AG08395 (cell line): Measurements from ENCODE around the gene VKORC1L1.
"Not testable (repeated sequence)": the region's sequence is repeated elsewhere in the genome, so short reads cannot be mapped to it uniquely, and the experiment has no call there.

ENCODE experiments used
- DNase-seq: peaks from one replicate; pipeline ENCODE4 v3.0.0; 2012; ENCODE audit warnings: mixed read lengths, low spot score

Gene VKORC1L1

DNA sequence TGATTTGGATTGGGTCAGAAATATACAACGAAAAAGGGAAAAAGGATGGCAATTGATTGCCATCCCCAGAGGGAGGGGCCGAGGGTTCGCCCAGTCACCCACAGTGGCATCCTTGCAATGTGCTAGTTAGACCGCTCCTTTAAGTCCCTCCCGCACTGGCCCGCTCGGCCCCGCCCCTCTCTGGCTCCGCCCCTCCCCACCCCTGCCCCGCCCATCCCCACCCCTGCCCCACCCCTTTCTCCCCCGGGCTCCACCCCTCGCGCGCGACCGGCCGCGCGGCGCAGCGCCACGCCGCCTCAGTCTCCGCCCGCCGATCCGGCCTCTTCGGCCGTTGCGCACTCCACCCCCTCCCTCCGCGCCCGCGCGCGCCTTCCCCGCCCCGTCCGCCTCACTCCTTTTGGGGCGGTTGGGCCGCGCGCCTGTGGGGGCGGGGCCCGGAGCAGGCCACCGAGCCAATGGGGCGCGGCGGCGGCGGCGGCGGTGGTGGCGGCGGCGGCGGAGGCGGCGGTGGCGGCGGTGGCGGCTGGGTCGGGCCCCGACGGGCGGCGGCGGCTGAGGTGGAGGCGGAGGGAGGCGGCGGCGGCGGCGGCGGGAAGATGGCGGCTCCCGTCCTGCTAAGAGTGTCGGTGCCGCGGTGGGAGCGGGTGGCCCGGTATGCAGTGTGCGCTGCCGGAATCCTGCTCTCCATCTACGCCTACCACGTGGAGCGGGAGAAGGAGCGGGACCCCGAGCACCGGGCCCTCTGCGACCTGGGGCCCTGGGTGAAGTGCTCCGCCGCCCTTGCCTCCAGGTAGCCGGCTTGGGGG lies at the start of gene VKORC1L1:
Gene VKORC1L1, plus strand, starts transcription at position 299 of the 806 bp plus-strand sequence. Its CDS starts 298 bp downstream, at position 597.
- DNase-seq: peak; percentile 92

DNA sequence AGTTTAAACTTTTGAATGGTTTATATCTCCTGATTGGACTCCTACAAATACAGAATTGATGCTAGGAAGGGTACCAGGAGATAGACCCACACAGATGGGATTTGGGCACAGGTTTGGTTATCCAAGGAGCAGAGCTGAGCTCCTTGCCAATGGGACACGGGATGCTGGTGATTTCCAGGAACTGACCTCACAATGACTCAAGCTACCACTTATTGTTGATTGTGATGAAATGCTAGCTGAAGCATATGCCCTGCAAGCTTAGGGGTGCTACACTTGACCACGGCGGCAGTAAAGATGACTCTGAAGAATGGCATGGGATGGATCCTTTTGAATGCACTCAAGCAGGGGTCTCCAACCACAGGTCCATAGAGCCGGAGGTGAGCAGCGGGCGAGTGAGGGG lies 45.5 kb upstream of the VKORC1L1 start:
- no peak for DNase-seq

DNA sequence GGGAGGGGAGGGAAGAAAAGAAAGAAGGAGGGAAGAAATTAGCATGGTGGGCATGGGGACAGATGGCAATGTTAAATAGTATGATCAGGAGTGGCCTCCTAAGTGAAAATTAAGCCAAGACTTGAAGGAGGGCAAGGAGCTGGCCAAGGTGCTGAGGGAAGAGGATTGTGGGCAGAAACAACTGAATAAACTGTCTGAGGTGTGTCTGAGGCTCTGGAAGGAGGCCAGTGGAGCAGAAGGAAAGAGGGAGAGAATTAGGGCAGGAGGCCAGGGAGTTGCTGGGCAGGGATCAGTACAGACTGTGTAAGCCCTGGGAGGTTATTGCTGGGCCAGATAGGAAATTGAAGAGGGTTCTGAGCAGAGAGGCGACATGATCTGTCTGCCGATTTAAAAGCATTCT lies 40.6 kb upstream of the VKORC1L1 start:
- DNase-seq: peak; percentile 11

DNA sequence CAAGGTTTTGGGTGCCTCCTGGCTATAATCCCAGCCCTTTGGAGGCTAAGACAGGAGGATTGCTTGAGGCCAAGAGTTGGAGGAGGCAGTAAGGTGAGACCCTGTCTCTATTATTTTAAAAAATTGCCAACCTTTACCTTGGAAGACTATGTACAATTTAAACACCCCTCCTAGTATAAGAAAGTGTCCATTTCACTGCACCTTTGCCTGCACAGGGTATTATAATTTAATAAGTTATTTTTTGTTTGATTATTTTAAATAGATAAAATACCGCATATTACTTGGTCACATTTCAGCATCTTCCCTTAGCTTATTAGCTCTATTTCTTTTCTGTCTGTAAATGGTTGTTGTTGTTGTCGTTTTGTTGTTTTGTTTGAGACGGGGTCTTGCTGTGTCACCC lies 36.2 kb upstream of the VKORC1L1 start:
- DNase-seq: not testable (repeated sequence)

DNA sequence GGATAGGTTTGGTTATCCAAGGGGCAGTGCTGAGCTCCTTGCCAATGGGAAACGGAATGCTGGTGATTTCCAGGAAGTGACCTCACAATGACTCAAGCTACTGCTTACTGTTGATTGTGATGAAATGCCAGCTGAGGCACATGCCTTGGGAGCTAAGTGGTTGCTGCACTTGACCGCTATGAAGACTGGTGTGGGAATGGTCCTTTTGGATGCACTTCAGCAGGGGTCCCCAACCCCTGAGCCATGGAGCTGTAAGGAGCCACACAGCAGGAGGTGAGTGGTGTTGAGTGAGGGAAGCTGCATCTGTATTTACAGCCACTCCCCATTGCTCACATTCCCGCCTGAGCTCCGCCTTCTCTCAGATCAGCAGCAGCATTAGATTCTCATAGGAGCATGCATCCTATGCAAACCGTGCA lies 35.3 kb upstream of the VKORC1L1 start:
- not testable (repeated sequence) for DNase-seq

DNA sequence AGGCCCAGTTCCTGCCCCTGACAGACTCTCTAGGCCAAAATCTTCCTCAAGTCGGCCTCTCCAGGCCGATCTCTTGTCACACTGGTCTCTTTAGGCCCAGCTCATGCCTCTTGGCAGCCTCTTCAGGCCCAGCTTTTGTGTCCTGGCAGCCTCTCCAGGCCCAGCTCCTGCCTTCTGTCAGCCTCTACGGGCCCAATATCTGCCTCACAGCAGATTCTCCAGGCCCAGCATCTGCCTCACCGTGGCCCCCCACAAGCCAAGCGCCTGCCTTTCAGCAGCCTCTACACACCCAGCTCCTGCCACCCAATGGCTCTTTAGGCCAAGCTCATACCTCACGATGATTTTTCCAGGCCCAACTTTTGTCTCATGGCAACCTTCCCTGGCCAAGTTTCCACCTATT lies 33.0 kb upstream of the VKORC1L1 start:
- no peak for DNase-seq

DNA sequence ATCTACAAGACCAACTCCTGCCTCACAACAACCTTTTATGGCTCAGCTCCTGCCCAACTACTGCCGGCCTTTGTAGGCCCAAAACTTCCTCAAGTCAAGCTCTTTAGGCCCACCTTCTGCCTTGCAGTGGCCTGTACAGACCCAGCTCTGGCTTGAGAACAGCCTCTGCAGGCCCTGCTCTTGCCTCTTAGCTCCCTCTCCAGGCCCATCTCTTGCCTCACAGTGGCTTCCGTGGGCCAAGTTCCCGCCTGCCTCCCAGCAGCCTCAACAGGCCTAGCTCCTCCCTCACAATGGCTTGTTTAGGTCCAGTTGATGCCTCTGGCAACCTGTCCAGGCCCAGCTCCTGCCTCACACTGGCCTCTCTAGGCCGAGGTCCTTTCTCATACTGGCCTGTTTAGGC lies 32.4 kb upstream of the VKORC1L1 start:
- peak; percentile 31 for DNase-seq

DNA sequence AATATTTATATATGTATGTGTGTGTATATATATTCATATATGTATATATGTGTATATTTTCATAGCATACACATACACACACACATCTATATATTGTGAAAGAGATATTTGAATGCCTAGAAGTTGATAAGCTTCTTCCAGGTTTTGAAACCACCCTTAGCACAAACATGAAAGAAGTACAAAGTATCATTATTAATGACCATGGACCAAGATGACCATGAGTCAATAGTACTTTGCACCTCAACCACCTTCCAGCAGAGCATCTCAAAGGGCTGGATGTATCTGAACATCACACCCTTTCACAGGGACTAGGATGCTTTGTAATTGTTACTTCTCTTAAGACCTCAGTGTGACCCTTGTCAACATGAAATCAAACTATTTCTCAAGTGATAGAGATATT lies 29.3 kb upstream of the VKORC1L1 start:
- not testable (repeated sequence) for DNase-seq

DNA sequence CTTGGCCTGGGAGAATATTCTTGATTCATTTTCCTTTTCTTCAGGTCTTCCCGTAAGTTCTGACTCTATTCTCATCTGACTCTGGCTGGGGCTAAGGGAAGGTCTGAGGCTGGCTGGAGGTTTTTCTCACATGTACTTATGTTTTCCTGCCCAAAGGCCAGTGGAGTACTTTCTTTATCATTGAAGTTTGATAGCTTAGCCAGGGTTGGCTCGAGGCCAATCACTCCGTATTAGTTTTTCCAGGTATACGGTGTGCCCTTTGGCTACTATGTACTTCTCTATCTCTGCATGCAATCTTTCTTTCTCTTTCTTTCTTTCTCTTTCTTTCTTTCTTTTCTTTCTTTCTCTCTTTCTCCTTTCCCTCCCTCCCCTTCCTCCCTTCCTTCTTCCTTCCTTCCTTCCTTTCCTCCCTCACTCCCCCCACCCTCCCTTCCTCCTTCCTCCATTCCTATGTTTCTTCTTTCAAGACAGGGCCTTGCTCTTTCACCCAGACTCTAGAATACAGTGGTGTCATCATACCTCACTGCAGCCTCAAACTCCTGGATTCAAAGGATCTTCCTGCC lies 26.8 kb upstream of the VKORC1L1 start:
- no peak for DNase-seq

DNA sequence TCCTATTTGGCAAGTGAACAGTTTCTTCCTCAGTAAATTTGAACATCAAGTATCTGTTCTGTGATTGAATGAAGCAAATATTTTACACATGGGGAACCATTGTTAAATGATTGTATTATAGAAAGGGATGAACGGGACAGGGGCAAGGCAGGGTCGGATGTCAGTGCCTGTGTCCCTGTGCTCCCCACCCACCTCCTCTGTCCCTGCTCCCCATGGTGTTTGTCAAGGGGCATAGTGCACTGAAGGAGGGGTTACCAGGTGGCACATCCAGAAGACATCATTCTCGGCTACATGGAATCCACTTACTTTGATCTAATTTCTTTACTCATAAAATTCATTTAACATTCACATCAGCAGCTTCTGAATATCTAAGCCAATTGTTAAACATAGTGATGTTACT lies 19.4 kb upstream of the VKORC1L1 start:
- not testable (repeated sequence) for DNase-seq

DNA sequence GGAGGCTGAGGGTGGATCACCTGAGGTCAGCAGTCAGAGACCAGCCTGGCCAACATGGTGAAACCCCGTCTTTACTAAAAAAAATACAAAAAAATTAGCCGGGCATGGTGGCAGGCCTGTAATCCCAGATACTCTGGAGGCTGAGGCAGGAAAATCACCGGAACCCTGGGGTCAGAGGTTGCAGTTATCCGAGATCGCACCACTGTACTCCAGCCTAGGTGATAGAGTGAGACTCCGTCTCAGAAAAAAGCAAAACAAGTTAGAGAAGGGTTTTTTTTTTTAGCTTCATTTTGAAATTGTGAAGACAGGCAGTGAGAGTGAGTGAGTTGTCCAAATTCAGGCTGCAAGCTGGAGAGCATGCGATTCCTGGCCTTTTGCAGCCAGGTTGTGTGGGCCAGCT lies 19.0 kb upstream of the VKORC1L1 start:
- DNase-seq: not testable (repeated sequence)

DNA sequence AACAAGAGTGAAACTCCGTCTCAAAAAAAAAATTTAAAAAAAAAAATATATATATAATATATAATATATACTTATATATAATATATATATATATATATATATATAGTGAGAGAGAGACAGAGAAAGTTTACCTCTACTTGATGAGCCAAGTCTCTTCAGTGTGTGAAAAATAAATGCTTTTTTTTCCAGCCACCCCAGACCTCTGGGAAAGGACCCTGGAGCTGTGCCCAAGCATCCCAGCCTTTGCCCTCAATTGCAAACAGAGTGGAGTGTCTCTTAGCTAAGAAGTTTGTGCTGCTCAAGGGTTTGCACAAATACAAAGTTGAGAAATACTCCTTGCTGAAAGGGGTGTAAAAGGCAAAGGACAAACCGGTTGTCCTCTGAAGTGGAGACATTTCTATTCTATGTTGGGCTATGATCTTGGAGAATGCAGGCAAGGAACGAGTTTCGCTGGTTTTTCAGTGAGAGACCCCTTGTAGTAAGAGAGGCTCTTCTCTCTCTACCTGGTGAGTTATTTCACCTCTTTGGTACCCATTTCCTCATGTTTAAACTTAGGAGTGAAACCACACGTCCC lies 15.5 kb upstream of the VKORC1L1 start:
- DNase-seq: not testable (repeated sequence)

DNA sequence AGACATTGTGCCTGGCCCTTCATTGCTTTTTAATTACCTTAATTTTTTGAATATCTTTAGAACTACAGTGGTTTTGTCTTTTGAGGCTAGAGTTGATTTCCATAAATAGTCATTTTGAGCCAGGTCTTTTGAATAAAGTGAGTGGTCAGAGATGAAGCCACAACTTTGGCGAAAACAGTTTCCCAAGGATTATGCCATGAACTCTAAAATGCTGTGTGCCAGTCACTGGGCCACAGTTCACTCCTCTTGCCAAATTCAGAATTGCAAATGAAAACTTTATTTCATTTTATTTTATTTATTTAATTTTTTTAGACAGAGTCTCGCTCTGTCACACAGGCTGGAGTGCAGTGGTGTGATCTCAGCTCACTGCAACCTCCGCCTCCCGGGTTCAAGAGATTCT lies 14.2 kb upstream of the VKORC1L1 start:
- DNase-seq: not testable (repeated sequence)

DNA sequence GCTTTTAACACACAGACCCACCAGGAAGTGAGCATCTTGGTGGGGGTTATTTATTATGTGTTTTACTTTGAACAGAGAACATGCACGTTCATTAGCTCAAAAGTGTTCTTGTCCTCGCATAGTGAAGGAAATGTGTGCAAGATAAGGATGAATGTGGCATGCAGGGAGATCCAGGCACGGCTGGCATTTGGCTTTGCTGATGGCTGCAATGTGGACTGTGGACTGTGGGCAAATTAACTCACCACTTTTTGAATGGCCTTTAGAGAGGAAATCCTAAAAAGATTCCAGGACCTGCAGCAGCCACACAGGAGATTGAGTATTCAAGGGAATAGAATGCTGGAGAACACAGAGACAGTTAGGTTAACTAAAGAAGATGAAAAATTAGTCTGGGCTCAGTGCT lies 6.6 kb upstream of the VKORC1L1 start:
- not testable (repeated sequence) for DNase-seq

DNA sequence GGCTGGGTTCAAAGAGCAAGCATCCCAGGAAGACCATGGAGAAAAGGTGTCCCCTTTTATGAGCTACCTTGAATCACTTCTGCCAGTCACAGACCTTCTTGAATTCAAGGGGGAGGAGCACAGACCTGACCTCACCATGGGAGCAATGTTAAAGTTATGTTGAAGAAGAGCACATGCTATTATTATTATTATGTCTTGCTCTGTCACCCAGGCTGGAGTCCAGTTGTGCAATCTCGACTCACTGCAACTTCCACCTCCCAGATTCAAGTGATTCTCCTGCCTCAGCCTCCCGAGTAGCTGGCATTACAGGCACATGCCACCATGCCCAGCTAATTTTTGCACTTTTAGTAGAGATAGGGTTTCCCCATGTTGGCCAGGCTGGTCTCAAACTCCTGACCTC lies 5.2 kb upstream of the VKORC1L1 start:
- not testable (repeated sequence) for DNase-seq

DNA sequence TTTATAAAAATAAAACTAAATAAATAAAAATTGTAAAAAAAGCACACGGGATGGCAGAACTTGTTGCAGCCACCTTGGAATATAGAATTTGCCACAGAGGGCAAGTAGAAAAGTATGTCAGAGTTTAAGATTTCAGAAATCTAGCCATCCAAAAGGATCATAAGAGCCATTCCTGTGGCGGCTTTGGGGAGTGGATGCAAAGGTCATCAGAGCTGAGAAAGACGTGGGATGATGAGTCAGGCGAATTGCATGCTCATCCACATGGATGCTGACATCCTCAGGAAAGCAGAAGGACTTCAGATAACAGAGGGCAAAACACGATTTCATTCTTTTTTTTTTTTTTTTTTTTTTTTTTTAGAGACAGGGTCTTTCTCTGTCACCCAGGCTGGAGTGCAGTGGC lies 3.6 kb upstream of the VKORC1L1 start:
- peak; percentile 40 for DNase-seq

DNA sequence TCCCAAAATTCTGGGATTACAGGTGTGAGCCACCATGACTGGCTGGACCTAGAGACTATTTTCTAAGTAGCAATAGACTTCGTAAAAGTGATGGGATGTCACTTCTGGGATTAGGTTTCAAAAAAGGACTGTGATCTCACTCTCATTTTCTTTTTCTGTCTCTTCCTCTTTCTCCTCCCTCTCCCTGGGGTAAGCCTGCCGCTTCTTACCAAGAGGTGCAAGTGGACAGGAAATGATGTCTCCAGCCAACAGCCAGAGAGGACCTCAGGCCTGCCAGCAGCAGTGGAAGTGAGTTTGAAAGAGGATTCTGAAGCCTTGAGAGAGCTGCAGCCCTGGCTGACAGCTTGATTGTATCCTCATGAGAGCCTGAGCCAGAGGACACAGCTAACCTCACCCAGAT lies 1.4 kb upstream of the VKORC1L1 start:
- not testable (repeated sequence) for DNase-seq

DNA sequence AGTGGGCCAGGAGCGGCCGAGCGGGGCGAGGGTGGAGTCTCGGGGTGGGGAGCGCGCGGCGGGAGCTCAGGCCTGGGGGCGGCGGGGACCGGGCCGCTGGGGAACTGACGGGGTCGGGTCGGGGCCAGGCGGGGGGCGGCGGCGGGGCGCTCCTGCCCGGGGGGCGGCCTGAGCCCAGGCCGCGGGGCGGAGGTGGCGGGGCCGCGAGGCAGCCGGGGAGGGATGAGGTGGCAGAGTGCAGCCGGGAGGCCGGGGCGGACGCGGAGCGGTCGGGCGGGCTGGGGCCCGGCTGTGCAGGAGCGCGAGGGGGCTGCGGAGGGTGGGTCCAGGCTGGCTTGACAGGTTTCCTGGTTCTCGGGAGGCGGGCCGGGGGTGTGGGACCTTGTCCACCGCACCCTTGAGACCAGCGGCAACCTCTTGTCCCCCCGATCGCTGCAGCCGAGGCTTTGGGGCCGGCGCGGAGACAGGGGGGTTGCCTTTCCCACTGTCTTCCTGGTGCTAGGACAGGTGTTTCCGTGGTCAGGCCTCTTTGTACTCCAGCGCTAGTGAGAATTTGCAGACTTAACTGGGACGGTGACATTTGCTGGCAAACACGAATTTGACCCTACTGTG lies 814 bp downstream of the VKORC1L1 start:
- not testable (repeated sequence) for DNase-seq

DNA sequence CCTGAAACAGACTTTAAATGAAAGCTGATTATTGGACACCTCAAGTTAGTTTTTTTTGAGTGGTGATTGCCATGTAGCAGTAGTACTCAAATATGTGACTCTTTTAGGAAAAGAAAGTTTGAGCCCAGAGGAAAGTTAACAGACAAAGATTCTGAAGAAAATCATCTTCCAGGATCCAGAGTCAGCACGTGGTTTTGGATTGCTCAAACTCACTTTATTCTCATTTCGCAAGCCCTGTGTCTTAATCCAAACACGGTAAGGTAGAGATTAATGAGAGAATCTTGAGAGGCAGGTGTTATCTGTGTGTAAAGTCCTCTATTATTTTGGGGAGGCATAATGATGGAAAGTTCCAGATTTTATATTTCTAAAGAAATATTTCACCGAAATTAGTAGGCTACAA lies 2.8 kb downstream of the VKORC1L1 start:
- DNase-seq: not testable (repeated sequence)

DNA sequence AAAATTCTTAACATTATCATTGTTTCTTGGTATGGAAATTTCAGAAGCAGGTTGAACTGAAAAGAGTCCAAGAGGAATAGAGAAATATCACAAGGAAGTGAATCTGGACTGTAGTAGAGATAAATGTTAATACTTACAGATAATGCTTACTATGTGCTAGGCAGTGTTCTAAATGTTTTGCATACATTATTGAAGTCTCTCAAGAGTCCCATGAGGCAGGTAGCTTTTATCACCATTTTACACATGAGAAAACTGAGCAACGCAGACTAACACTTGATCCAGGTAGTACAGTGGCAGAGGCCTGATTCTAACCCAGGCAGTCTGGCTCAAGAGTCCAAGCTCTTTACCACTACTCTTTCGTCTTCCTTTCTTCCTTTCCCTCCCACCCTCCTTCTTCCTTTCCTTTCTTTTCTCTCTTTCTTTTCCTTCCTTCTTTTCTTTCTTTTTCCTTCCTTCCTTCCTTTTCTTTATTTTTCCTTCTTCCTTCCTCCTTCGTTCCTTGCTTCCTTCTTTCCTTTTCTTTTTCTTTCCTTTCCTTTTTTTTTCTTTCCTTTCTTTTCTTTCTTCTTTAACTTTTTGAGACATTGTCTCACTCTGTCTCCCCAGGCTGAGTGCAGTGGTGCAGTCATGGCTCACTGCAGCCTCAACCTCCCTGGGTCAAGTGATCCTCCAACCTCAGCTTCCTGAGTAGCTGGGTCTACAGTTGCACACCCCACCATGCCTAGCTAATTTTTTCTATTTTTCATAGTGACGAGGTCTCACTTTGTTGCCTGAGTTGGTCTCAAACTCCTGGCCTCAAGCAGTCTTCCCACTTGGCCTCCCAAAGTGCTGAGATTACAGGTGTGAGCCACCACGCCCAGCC lies 6.6 kb downstream of the VKORC1L1 start:
- not testable (repeated sequence) for DNase-seq

DNA sequence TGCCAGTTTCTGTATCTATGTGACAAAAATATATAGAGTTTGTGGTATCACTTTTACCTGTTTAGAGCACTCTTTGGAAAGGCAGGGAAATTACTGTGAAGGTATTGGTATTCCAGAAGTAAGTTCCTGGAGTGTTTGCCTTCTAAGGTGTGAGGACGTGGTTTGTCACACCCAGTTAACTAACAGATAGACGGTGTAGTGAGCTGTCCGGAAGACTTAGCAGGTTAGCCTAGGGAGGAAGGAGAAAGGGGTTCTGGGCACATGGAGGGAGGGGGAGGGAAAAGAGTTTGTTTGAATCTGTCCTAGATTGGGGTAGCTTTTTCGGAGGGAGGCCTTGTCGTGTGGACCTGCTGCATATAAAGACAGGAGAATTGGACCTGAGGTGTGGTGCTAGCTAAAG lies 7.4 kb downstream of the VKORC1L1 start:
- not testable (repeated sequence) for DNase-seq

DNA sequence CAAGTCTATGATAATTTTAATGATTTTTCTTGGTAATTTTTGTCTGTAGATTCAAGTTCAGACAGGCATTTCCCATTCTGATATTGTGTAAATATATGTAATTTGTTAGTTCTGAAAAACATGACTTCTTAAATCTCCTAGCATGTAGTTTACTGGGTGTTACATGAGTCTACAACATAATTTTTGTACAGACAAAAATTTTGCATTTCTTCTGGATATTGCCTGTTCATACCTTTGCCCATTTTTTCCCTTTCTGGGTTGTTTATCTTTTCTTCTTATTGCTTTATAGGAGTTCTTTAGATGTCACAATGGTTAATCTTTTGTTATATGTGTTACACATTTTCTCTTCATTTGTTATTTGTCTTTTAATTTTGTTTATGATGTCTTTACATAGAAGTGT lies 12.1 kb downstream of the VKORC1L1 start:
- DNase-seq: not testable (repeated sequence)
